HG03135 (cell line): ENCODE results near the gene CKS2.

Experiments used
- ATAC-seq: cut with Tn5 transposase; IDR thresholded peaks from one replicate; pipeline ENCODE4 v1.9.1; 2021; ENCODE audit warnings: mild to moderate bottlenecking, moderate library complexity; ENCODE audit not compliant: unreplicated experiment

CKS2 gene

DNA sequence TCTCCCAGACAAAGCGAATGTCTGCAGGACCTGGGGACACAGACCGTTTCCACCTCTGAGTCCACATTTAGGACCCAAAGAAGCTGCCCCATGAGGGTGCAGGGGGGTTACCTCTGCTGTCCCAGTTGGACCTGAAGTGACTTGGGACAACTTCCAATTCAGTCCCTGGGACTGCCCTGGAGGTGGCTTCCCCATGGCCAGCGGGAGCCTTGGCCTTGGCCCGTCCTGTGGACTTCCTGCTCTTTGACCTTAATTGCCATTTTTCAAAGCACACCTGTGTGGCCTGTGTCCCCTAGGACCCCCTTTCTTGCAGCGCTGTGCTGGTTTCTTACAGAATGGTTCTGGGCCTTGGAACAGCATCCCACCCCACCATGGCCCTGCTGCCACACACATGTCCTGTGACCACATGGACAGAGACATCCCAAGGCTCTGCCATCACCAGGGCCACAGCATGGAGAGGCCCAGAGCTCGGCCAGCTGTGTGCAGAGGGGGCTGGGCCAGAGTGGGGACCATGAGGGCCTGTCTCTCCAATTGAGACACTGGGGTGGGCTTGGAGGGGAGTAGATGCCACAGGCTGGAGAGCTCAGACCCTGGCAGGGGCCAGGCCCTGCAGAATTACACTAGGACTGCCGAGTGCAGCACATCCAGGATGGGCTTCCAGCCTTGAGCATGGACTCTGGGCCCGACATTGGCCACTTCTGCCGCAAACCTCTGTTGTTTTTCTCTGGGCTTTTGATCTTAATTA, 53.1 kb downstream of the CKS2 start:
- no peak for ATAC-seq

GRCh38 chr9:89364666-89365531, 53.9 kb downstream of the CKS2 start:
- ATAC-seq: no peak

- ATAC-seq: no peak
These were observed 54.5 kb downstream of the CKS2 start for GRCh38 chr9:89365532-89365912.
